Measurements from ENCODE around the gene NRG3. TPM values are rescaled to one million over a fixed set of nuclear protein-coding genes. Genes with fewer than 3 reads are reported as not detected.

NRG3 gene
- total RNA-seq, 2 experiments from 2014 or later: not detected

DNA sequence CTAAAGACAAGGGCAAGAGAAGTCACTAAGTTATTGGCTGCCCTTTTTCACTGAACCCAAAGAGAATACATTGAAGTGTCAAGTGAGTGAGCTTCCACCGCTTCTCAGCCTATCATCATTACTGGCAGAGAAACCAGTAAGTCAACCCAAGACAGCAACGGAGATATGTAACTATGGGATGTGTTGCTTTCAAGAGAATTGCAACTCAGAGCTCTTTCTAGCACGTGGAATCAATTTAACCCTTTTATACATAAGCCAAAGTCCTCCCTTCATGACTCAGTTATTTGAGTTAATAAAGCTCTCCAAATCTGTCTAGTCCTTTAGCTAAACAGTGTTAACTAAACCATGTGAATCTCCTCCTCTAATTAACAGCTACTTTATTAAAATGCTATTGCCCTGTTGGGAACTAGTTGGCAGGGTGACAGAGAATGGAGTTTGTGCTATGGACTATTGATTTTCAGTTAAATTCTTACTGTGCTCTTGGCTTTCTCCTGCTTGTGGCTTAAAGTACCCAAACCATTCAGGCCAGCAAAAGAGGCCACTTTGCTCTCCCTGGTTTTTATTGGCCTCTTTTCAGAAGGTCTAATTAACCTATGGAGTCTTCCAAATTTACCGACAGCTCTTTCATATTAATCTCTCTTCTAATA lies 287.7 kb downstream of the NRG3 start:
- no TSS peak for BruUV-seq (replicated peaks)
- Histone ChIP-seq H3K4me3 (ENCODE audit: low read depth, low read length, poor library complexity, severe bottlenecking) (no peak overlapping the region), H3K4me1 (ENCODE audit: insufficient read depth, low read length, poor library complexity, severe bottlenecking) (peaks cover 5% of the 10 kb centered on the region), H2AFZ (ENCODE audit: low read length) (no peak overlapping the region), H3K9me2 (ENCODE audit: insufficient read depth, low read length) (no peaks in the 10 kb centered on the region), H4K20me1 (ENCODE audit: insufficient read depth, low read length) (no peaks in the 10 kb centered on the region), H3K27ac (ENCODE audit: low read depth, low read length, poor library complexity, severe bottlenecking) (no peak overlapping the region), H3K9me3 (ENCODE audit: low read length) (no peaks in the 10 kb centered on the region), H3K36me3 (ENCODE audit: insufficient read depth, low read length) (no peaks in the 10 kb centered on the region), H3K79me2 (ENCODE audit: insufficient read depth, low read depth, low read length) (no peaks in the 10 kb centered on the region), H3K4me2 (ENCODE audit: low read length) (no peak overlapping the region)
- ChIA-PET CTCF (ENCODE audit: unreplicated experiment) (no interaction called here), POLR2A (interaction anchor here (0.6 to 1.1 kb wide), 2 partner anchors 56 to 94 kb away, joined by 3 to 4 read pairs; no protein-coding TSS in a partner anchor)
- no peak for DNase-seq (ENCODE audit: low spot score)
- TF ChIP-seq EZH2phosphoT487 (IDR thresholded peaks at IDR 0.05; ENCODE audit: borderline replicate concordance, low read depth, low read length): no peak
- TF ChIP-seq, protein P1, sequence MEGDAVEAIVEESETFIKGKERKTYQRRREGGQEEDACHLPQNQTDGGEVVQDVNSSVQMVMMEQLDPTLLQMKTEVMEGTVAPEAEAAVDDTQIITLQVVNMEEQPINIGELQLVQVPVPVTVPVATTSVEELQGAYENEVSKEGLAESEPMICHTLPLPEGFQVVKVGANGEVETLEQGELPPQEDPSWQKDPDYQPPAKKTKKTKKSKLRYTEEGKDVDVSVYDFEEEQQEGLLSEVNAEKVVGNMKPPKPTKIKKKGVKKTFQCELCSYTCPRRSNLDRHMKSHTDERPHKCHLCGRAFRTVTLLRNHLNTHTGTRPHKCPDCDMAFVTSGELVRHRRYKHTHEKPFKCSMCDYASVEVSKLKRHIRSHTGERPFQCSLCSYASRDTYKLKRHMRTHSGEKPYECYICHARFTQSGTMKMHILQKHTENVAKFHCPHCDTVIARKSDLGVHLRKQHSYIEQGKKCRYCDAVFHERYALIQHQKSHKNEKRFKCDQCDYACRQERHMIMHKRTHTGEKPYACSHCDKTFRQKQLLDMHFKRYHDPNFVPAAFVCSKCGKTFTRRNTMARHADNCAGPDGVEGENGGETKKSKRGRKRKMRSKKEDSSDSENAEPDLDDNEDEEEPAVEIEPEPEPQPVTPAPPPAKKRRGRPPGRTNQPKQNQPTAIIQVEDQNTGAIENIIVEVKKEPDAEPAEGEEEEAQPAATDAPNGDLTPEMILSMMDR (conservative IDR thresholded peaks at IDR 0.05; ENCODE audit: low read length): no peak
- intact Hi-C loops (cut with micrococcal nuclease; ENCODE audit: unreplicated experiment): no loop called here

DNA sequence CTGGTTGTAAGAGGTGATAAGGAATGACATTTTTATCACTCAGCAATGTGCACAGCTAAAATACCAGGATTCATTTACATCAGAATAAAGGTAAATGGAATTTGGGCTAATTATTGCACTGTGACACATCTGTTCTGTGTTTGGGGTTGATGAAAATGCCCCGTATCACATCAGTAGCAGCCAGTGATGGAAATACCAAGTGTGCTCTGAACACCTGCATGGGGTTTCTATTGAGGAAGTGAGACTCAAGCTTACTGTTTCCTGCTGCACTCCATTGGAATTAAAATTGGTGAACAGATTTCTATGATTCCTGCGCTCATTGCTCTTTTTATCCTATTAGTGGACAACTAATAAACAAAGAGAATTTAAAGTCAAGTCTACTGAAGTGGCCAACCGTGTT lies 296.9 kb downstream of the NRG3 start:
- Histone ChIP-seq H2AFZ (ENCODE audit: low read length) (peak overlapping the region; percentile 24; the same call in 1 of the 2 replicates), H3K9me2 (ENCODE audit: insufficient read depth, low read length) (no peaks in the 10 kb centered on the region), H3K9me3 (ENCODE audit: low read length) (no peaks in the 10 kb centered on the region), H3K4me2 (ENCODE audit: low read length) (peak overlapping the region; percentile 50), H3K36me3 (ENCODE audit: insufficient read depth, low read length) (no peaks in the 10 kb centered on the region), H3K79me2 (ENCODE audit: insufficient read depth, low read depth, low read length) (no peaks in the 10 kb centered on the region), H3K4me3 (ENCODE audit: low read depth, low read length, poor library complexity, severe bottlenecking) (no peak overlapping the region), H3K27ac (ENCODE audit: low read depth, low read length, poor library complexity, severe bottlenecking) (peak overlapping the region; percentile 61), H3K4me1 (ENCODE audit: insufficient read depth, low read length, poor library complexity, severe bottlenecking) (peaks cover 21% of the 10 kb centered on the region), H4K20me1 (ENCODE audit: insufficient read depth, low read length) (no peaks in the 10 kb centered on the region)
- intact Hi-C loops (cut with micrococcal nuclease; ENCODE audit: unreplicated experiment): no loop called here
- no TSS peak for BruUV-seq (replicated peaks)
- POLR2A ChIA-PET: no interaction called here
- peak; percentile 72 for DNase-seq (ENCODE audit: low spot score)
- CTCF ChIA-PET (ENCODE audit: unreplicated experiment): no interaction called here
- no peak for TF ChIP-seq EZH2phosphoT487 (IDR thresholded peaks at IDR 0.05; ENCODE audit: borderline replicate concordance, low read depth, low read length)
- TF ChIP-seq, protein P1 (conservative IDR thresholded peaks at IDR 0.05; ENCODE audit: low read length): no peak

DNA sequence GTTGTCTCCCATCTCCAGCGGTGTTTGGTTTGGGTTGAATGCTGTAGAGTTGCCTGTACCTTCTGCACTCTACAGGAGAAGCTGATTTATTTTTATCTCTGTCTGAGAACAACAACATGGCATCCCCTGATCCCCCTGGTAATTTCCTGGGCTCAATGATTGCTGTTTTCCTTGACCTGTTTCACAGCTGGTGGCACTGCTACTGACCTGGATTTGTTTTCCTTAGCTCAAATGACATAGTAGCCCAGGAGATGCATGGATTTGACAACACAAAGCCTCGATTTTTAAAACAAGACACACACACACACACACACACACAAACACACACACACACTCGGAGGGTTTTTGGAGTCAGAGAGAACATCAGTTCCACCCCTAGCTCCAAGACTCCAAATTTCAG lies 301.6 kb downstream of the NRG3 start:
- intact Hi-C loops (cut with micrococcal nuclease; ENCODE audit: unreplicated experiment): no loop called here
- no peak overlapping the region for H3K4me3 ChIP-seq (ENCODE audit: low read depth, low read length, poor library complexity, severe bottlenecking)
- H3K4me1 ChIP-seq (ENCODE audit: insufficient read depth, low read length, poor library complexity, severe bottlenecking): peaks cover 12% of the 10 kb centered on the region
- H3K79me2 ChIP-seq (ENCODE audit: insufficient read depth, low read depth, low read length): no peaks in the 10 kb centered on the region
- 0 out of 2 replicates have a peak, but pooled peaks cover 5% of the 10 kb centered on the region for H3K9me3 ChIP-seq (ENCODE audit: low read length)
- no peak for TF ChIP-seq EZH2phosphoT487 (IDR thresholded peaks at IDR 0.05; ENCODE audit: borderline replicate concordance, low read depth, low read length)
- TF ChIP-seq, protein P1 (conservative IDR thresholded peaks at IDR 0.05; ENCODE audit: low read length): no peak
- H3K9me2 ChIP-seq (ENCODE audit: insufficient read depth, low read length): no peaks in the 10 kb centered on the region
- ChIA-PET CTCF (ENCODE audit: unreplicated experiment) (no interaction called here), POLR2A (interaction anchor here (0.6 kb wide), 1 partner anchor 160 kb away, joined by 7 read pairs; no protein-coding TSS in a partner anchor)
- H3K4me2 ChIP-seq (ENCODE audit: low read length): no peak overlapping the region
- DNase-seq (ENCODE audit: low spot score): no peak
- no peak overlapping the region for H2AFZ ChIP-seq (ENCODE audit: low read length)
- BruUV-seq (replicated peaks): no TSS peak
- no peaks in the 10 kb centered on the region for H3K36me3 ChIP-seq (ENCODE audit: insufficient read depth, low read length)
- no peak overlapping the region for H3K27ac ChIP-seq (ENCODE audit: low read depth, low read length, poor library complexity, severe bottlenecking)
- no peaks in the 10 kb centered on the region for H4K20me1 ChIP-seq (ENCODE audit: insufficient read depth, low read length)
